Dermis blood vessel endothelial cell (primary cell): Measurements from ENCODE around the gene ARSI. TPM values are rescaled to one million over a fixed set of nuclear protein-coding genes. Genes with fewer than 3 reads are reported as not detected.
"Not testable (repeated sequence)": the region's sequence is repeated elsewhere in the genome, so short reads cannot be mapped to it uniquely, and the experiment has no call there.

ENCODE experiments used
- DNase-seq: peaks from one replicate; pipeline ENCODE4 v3.0.0; 2010
- total RNA-seq: library from RNA; depleted of rRNA; stranded (reverse); fragments of >200 nt; gene quantifications from 2 replicates; pipeline ENCODE4 v1.2.3, GENCODE V29; 2014

ARSI gene
- total RNA-seq, 1 donor from 2014 or later: 0.68 TPM

GRCh38 chr5:150265870-150266383 is 36.8 kb downstream of the ARSI start:
- DNase-seq: no peak

DNA sequence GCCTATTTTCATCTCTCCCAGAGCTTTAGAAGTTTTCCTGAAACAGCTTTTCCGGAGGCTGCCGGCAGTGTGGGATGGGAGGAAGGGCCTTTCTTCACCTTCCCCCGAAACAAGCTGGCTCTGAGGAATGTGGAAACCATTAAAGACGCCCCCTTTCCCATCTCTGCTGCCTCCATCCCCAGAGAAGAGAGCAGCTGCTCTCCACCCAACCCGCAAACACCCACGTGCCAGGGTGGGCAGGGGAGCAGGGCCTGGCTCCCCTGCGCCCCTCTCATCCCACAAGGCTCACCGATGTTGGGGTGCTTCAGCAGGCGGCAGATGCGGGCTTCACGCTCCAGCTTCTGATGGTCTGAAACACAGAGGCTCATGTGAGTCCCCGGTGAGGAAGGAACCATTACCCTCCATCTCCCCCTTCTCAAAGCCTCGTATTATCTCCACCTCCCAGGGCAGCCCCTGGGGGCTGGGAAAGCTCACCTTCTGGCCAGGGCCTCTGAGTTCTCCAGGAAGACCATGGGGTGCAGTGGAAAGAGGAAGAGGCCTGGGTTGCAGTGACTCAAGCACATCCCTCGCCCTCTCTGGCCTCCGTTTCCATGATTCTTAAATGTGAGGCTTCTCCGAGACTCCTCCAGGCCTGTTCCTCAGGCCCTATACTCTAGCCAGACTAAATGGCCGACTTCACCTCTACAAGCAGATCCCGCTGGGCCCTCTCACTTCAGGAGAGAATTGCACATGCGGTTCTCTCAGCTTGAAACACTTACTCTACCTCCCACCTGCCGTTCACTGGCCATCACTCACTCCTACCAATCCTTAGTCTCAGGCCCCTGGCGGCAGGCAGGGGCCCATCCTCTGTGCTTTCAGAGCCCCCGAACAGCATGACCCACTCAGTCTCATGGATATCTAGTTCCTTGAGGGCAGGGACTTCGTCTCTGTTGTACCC is 37.8 kb downstream of the ARSI start:
- no peak for DNase-seq

DNA sequence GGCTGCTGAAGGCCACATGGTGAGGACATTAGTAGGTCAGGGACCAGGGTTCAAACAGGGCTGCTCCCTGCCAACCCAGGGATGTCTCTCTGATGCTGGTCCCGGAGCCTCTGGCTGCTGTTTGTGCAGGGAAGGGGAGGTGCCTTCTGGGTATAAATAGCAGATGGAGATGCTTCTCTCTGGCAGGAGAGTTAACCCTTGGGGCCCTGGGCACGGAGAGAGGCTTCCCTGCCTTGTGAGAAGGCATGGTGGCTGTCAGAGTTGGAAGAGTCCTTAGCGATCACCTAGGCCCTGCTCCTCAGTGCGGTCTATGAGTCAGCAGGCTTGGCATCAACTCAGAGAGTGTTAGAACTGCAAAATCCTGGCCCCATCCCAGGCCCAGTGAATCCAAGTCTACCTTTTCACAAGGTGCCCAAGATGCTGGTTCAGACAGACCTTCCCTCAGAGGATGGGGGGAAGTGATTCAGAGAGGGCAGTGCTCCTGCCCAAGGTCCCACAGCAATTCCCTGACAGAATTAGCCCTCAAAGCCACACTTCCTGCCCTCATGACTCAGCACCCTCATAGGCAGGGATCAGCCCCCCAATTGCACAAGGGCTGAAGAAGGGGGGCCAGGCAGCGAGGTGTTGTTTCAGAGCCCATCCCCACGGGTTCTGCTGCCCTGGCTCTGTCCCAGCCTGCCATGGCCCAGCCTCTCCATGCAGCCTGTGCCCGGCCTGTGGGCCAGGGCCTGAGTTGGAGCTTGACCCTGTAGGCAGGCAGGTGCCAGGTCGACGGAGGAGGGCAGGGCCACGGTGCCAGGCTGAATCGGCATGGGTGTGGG is 38.7 kb downstream of the ARSI start:
- DNase-seq: peak; percentile 58

DNA sequence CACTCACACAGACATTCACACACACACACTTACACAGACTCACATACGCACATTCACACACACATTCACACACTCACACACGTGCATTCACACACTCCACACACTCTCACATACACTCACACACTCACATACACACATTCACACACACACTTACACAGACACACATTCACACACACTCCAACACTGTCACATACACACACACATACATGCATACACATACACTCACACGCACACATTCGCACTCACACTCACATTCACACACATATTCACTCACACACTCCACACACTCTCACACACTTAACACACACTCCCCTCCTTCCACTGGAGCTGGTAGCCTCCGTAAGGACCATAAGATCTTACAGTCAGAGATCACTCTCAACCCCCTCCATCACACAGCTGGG is 39.3 kb downstream of the ARSI start:
- DNase-seq: no peak

DNA sequence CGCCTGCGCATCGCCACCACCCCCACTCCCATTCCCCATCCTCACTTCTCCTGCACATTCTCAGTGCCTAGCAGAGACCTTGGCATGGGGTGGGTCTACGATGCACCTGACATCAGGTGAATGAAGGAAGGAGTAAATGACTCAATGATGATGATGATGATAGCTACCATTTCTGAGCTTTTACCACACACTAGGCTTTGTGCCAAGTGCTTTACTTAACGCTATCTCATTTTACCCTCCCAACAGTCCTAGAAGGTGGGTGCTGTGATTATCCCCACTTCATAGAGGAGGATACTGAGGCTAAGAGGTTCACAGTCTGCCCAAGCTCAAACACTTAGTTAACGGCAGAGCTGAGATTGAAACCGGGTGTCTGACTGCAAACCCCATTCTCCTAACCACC is 40.2 kb downstream of the ARSI start:
- DNase-seq: no peak

DNA sequence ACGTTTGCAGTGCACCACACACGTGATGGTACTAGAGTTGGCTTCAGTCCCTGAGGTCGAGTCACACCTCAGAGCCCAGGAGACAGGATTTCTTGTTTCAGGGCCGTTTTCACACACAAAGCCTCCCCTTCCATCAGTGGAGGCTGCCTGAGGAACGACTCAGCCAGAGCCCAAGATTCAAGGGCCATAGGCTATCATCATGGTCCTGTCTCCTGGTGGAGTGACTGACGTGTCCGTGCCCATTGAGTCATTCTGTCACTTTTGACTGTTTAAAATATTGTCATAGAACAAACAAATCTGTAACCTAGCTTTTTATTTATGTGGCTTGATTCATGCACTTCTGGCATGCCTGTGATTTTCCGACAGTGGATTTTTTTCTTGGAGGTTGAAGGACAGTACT is 41.5 kb downstream of the ARSI start:
- no peak for DNase-seq

- no peak for DNase-seq
These were observed 44.6 kb downstream of the ARSI start for GRCh38 chr5:150258130-150258529.

- DNase-seq: no peak
These were observed 45.3 kb downstream of the ARSI start for GRCh38 chr5:150257424-150257823.

DNA sequence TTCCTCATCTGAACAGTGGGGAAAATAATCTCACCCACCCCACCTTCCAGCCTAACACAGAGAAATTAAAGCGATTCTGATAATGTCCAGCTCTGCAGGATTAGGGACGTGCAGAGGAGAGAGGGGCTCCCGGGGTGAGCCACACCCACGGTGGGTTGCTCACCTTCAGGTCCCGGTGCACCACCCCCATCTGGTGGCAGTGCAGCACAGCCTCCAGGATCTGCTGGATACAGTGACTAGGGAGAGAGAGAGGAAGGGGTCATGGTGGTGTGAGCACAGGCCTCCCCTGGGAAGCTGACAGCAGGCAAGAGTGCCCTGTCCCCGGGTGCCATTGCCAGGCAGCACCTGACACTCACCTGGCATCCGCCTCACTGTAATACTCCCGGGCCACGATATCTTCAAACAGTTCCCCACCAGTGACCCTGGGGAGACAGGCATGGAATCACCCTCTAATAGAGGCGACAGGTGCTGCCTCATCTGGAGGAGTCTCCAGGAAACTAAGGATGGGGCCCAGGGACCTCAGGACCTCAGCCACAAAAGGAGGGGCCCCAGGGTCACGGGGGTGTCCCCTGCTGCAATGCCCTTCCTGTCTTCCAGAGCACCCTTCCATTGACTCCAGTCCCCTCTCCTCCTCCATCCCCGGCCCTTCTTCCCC is 46.2 kb downstream of the ARSI start:
- DNase-seq: no peak

GRCh38 chr5:150255659-150256409 is 46.9 kb downstream of the ARSI start:
- peak; percentile 70 for DNase-seq

DNA sequence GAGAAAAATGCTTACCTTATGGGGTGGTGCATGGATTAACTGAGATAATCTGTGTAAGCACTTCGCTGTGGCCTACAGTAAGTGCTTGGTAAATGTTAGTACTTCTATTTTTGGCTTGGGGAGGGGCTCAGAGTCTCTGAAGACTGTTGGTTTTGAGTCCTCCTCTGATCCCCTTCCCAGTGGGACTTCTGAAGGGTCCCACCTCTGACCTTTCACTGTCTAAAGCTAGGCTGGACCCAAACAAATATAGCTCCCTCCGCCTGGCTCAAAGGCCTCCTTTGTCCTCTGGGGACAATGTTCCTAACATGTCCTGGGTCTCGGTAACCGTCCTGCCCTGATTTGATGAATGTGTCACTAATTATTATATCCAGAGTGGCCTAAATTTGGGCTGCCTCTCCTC is 47.9 kb downstream of the ARSI start:
- DNase-seq: no peak

GRCh38 chr5:150254363-150254762 is 48.3 kb downstream of the ARSI start:
- no peak for DNase-seq

GRCh38 chr5:150253416-150254208 is 49.1 kb downstream of the ARSI start:
- DNase-seq: no peak

GRCh38 chr5:150252489-150252888 is 50.2 kb downstream of the ARSI start:
- DNase-seq: no peak

- DNase-seq: no peak
These were observed 51.2 kb downstream of the ARSI start for GRCh38 chr5:150251504-150251903.

- DNase-seq: no peak
These were observed 53.0 kb downstream of the ARSI start for GRCh38 chr5:150249744-150250143.

DNA sequence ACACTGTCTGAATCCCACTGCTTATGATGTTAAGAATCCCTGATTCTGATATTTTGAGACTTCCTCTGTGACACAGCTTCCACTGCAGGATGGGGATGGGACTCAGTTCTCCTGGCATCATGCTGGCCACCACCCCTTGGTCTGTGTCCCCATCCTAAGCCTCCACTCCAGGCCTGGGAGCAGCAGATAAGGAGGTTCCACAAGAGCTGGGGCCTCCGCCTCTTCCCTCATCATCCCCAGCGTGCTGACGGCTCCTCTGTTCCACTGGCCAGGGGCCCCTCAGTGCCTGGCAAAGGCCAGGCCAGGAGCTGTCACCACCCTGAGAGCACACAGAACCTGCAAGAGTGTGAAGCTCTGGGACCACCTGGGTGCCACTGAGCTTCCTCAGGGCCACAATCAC is 53.8 kb downstream of the ARSI start:
- no peak for DNase-seq

DNA sequence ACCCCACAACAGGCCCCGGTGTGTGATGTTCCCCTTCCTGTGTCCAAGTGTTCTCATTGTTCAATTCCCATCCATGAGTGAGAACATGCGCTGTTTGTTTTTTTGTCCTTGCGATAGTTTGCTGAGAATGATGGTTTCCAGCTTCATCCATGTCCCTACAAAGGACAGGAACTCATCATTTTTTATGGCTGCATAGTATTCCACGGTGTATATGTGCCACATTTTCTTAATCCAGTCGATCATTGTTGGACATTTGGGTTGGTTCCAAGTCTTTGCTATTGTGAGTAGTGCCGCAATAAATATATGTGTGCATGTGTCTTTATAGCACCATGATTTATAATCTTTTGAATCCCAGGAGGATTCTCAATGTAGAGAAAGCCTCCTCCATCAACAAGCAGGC is 54.2 kb downstream of the ARSI start:
- DNase-seq: not testable (repeated sequence)

GRCh38 chr5:150247726-150248125 is 55.0 kb downstream of the ARSI start:
- no peak for DNase-seq

GRCh38 chr5:150246835-150247234 is 55.9 kb downstream of the ARSI start:
- no peak for DNase-seq

DNA sequence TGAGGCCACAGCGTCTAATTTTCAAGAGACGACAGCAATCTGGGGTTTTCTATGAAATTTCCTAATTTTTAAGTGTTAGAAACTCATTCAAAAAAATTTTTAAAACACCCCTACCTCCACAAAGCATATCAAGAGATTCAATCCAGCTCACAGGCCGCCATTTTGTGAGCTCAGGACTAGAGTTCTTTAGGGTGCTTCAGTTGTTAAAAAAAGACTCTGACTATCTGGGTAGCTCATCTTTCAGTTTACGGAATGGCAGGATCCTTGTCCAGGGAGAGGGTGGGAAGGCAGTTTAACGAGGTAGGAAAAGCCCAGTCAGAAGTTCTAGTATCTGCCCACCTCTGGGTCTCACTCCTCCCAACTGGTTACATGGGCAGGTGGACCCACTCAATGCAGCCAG is 56.3 kb downstream of the ARSI start:
- DNase-seq: no peak
